Stimulated activated CD8-positive, alpha-beta memory T cell treated with anti-CD3 and anti-CD28 coated beads, Interleukin-12 subunit alpha, Interleukin-12 subunit beta, amount 100 ng/mL, for 1 hour (primary cell): ENCODE results near the gene DNLZ.

Source experiments
- DNase-seq: peaks from one replicate; pipeline ENCODE4 v3.0.0-alpha.2; 2020; ENCODE audit warnings: low read depth

DNLZ gene

DNA sequence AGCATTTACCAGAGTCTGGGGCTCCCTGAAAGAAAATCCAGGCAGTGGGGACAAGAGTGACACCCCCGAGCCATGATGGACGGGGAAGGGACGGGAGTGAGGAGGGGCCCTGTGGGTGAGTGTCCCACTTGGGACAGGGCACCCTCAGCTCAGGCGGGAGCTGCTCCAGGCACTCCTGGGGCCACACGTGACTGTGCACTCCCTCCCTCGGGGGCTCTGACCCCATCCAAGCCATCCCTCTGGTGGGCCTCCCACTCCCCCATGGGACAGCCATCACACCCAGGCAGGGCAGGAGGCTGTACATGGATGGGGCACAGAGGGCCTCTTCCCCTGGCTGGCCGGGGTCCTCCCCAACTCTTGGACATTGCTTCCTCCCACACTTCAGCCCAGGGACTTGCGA, 12.9 kb upstream of the DNLZ start:
- no peak for DNase-seq

DNA sequence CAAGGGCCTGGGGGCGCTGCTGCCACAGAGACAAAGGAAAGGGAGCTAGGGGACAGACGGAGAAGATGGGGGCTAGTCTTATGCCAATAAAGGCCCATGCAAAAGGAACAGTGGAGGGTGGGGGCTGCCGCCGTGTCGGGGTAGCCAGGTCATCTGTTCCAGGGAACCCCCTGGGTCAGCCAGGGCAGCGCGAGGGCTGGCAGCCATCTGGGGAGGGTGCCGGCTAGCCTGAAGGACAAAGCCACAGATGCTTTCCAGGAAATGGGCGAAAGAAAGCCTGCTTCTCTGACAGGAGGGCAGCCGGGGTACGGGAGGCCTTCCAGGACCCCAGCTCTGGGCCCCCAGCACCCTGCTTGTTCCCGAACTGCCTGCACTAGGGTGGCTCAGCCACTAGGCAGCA, 11.6 kb upstream of the DNLZ start:
- DNase-seq, result no peak

DNA sequence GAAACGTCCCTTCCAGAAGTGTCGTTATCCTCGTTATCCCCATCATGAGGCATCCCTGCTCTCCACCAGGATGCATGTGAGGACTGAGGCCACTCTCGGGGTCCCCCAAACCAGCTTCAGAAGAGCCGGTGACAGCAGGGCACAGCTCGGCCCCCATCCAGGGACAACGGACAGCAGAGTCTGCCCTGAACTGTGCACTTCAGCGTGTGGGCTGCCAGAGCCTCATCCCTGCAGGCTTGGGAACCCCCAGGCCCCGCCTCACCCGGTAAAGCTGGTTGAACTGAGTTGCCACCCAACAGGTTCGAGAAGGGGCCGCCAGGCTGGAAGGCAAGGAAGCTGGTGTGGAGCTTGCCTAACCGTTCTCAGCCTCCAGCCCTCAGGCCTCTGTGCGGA, 10.6 kb upstream of the DNLZ start:
- DNase-seq, result no peak

DNA sequence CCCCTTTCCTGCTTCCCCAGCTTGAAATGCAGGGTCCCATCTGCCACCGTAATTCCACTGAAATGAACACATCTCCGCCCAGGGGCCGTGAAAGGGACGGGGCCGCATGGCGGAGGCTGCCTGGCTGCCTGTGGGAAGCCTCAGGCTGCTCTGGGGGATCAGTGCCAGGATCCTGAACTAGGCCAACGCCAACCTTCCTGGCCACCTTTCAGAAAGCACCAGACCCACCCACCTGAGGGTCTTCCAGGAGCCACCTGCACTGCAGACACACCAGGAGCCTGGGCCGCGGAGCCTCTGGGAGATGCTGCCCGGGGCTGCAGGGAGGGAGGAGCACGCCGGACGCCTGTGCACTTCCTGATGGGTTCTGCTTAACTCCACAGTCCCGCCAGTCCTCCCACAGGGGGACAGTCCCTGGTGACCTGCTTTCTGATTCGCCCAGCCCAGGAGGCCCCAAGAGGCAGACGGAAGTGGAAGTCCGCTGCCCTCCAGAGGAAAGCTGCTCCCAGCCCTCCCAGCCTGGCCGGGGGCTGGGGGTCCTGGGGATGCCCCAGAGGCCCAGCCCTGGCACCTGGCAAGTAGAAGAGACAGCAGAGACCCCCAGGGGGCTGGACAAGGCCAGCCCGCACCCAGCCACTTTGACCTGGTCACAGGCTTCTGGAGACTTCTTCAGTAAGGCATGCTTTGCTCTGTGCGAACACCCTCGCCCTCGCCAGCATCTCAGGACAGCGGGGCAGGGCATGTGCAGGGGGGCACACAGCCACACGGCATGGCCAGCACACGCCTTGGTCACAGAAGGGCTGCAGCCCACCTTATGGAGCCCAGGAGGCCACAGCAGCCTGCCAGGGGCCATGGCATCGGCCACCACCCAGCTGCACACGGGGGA, 10.0 kb upstream of the DNLZ start, which contains the start of gene CARD9:
Gene CARD9 (minus strand): TSS at position 370 of the 883 bp plus-strand sequence. CDS start 1,591 bp downstream, outside the sequence.
- no peak for DNase-seq

DNA sequence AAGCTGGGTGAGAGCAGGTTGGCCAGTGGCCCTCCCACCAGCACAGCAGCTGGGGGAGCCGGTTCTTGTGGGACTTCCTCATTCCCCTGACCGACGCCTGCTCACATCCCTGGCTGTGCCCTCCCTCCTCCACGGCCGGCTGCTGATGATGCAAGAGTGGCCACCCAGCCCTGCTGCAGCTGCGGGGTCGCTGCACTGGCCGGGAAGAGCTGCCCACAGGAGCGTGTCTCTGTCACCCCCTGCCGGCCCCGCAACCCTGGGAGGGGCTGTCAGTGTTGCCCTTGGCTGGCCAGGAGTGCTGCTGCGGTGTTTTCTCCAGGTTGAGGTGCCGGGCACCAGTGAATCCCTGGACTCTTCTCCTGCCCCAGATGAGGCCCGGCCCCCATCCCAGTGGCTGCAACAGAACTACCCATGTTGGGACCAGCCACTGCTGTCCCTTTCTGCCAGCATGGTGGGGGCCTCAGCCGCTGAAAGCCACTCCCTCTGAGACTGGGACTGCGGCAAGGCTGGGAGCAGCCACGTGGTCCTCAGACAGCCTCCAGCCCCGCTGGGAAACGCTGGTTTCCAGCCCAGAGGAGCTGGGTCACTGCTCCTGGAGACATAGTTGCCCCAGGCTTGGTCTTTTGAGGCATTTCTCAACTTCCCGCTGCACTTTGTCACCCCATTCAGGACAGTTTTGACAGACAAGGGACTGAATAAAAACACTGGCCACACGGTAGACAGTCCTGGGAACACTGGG, 9.2 kb upstream of the DNLZ start:
- DNase-seq, result no peak

DNA sequence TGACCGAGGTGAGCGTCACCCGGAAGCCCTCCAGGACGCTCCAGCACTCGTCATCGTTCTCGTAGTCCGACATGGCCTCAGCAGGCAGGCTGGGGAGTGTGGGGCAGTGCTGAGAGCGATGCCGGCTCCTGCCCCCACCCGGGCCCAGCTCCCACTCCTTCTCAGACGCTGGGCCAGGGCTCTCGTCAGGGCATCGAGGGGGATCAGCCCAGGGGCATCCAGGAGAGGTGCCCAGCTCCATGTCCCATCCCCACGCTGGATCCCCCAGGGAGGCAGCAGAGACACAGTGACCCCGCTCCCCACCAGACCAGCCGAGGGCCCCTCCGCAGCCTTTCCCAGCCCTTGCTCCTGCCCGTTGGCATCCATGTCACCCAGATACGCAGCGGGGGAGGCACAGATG, 8.5 kb upstream of the DNLZ start:
- no peak for DNase-seq

DNA sequence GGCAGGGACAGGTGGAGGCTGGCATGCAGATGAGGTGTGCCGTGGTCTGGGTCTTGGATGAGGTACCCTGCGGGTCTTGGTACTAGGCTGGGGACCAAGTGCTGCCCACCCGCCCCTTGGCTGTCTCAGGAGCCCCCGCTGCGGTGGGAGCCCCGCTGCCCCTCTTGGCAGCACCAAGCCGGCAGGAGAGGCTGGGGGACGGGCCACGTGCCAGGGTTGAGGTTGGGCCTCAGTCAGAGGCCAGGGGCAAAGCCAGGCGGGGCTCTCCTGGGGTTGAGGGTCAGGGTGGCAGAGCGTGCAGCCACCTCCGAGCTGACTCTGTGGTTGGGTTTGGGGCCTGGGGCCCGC, 8.0 kb upstream of the DNLZ start:
- no peak for DNase-seq

DNA sequence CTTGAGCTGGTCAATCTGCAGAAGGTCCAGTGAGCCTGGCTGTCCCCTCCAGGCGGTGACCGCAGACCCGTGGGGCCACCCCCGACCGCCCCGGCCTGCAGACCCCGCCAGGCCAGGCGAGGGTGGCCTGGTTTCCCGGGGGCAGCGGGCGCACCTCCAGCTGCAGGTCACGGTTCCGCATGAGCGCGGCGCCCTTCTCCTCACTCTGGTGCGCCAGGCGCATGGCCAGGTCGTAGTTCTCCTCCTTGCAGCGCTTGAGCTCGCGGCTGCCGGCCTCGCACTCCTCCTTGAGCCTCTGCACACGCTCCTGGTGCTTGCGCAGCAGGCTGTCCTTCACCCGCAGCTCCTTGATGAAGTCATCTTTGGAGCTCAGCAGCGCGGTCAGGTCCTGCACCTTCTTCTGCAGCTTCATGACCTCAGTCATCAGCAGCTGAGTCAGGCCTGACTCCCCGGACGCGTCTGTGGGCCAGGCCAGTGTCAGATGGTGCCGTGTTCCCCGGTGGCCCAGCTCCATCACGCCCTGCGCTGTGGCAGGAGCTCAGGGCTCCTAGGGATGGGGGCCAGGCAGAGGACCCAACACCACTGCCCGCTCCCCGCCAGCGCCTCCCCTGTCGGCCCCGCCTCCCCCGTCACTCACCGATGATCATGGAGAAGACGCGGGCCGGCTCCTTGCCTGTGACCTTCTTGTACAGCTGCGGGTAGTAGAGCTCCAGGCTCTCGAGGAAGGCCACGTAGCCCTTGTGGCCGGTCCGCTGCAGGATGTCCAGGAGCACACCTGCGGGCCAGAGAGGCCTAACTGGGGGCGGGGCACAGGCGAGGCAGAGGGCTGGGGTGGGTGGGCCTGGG, 7.4 kb upstream of the DNLZ start:
- DNase-seq, result no peak

DNA sequence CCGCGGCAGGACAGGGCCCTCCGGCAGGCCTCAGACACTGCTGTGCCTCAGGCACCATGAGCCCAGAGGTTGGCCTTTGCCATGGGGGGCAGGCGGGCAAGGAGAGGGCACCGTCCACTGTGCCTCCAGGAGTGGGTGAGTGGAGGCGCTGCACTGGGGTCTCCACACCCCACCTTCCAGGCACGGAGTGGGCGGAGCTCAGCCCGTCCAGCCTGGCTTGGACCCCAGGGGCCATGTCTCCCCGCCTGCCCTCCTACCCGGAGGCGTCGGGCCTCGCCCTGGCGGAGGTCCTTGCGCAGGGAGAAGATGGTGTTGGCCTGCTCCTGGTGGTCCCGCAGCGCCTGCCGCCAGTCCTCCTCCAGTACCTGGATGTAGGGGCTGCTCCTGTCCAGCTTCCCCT, 6.5 kb upstream of the DNLZ start:
- no peak for DNase-seq

DNA sequence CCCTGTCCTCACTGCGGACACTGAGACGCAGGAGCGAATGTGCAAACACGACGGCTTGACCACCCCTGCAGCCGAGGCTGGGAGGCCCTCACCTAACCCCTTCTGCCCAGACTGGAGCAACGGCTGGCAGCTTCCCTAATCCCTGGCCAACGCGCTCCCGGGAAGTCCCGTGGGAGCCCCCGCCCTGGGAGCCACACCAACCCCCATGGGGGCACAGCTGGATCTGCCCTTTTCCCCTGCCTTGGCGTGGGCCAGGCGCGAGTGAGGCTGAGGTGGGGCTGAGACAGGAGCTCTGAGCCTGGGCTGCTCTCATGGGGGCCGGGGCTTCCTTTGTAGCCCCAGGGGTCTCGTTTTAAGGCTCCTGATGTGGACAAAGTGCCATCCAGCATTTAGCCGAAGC, 4.6 kb upstream of the DNLZ start:
- no peak for DNase-seq

DNA sequence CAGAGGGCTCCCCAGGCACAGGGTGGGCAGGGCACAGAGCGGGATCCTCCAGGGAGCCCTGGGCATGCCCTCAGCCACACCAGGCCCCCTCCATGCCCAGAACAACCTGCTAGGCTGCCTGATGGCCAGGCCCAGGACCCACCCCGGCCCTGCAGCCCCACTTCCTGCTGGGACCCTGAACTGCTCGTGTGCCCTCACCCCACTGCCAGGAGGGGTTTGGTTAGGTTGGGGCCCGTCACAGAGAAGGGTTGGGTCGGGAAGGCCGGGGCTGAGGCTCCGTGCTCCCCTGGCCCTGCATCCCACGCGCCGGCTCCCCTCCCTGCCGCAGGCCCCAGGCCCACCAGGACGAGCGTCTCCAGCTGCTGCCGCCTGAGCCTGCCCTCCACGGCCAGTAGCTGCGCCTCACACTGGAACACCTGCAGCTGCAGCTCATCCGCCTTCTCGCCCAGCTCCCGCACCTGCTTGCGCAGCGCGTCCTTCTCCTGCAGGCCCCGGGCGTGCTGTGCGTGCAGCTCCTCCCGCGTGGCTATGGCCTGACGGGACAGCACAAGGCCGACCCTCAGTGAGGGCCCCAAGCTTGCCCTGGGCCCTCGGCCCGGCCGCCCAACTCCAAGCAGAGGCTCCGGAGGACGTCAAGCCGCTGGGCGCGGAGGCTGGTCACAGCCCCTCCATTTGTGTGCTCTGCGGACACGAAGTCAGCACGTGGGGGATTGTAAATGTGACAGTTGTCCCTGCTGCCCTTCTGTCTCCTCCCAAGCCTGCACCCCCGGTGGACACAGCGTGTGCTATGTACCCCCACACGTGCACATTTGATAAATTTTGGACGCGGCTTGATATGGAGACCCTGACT, 4.0 kb upstream of the DNLZ start:
- no peak for DNase-seq

DNA sequence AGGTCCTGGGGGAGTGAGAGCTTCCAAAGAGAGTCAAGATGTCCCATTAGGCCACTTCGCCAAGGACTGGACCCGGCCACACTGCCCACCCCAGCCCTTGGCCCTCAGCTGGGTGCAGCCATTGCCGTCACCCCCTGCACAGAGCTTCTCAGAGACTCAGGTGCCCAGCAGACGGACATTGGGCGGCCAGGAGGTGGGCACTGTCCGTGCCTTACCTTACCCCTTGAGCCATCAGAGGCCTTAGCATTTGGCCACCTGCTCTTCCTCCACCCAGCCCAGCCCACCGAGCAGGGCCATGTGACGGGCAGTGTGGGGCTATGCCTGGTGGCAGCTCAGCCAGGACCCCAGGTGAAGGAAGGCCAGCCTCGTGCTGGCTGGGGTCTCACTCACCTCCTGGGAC, 3.3 kb upstream of the DNLZ start:
- DNase-seq, result no peak

DNA sequence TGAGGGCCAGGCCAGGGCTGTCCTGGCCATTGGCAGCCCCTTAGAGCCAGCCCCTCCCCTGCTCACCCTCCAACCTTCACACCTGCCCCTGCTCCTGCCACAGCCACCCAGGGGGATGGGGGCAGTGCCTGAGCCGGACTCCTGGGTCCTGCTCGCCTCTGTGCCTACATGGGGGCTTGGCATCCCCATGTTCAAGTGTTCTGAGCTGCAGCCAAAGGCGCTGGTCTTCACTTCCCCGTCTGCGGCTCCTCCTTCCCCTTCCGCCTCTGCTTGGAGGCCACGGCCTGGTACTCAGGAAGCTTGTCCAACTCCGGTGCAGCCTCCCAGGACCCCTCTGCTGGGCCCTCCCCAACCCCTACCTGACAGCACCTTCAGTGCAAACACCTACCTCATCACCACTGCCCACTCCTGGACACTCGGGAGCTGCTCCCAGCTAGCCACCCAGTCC, 2.3 kb upstream of the DNLZ start:
- no peak for DNase-seq

DNA sequence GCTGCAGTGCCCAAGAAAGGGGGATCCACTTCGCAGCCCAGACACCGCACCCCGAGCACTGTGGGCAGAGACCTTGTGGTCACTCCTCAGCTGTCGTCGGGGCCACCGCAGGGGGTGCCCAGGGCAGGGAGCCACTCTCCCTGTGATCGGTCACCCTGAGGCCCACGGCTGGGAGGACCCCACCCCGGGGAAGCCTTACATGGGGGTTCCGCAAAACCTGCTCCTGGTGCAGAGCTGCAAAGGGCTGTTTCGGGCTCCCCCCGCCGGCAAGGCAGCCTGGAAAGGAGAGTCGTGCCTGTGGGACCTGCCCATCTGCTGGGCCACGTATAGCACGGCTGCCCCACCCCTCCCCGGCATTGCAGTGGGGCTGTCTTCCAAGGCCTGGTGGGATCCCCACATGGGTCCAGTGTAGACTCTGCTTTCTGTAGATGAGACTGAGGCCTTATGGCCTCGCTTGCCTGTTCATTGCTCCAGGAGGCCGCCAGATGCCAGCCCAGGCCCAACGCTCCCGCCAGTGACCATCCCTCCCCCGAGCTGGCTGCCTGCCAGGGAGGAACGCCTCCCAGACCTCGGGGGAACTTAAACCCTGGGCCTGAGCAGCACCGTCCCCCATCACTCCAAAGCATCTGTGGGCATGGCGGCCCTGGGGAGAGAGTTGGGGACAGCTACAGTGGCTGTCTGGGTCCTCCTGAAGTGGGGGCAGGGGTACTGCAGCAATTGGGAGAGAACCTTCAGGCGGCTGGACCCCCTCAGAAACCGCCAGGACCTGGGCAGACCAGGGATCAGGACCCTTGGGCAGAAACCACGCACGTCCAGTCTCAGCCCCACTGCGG, 1.6 kb upstream of the DNLZ start:
- DNase-seq, result no peak

DNA sequence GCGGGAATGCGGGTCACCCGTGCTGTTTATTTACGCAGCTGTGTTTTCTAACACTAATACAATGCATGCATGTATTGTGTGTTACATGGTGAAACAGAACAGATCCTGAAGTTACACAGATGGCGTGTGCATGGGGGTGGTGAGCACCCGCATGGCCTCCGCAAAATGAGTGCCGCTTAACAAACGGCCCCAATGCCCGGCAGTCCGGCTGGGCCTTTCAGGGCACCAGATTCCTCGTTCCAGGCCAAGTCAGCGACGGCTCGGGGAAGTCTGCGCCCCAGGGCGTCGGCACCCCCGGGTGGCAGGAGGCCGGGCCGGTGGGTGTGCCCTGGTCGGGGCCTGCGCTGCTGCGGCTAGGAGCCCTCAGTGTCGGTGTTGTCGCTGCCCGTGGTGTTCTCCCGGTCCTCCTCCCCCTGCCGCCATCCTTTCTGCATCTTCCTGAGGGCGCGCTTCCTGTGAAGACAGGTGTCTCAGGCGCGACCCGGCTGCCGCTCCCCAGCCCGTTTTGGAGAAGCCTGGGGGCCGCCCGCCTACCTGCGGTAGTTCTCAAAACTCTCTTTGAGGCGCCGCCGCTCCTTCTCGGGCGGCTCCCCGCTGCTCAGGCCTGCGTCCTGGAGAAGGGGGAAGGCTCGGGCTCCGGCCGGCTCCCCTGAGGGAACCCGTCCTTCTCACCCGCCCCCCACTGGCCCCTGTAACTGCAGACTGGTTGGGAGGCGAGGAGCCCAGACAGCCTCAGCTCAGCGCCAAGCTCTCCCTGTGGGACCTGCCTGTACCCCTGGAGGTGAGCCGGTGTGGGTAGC, 605 bp upstream of the DNLZ start:
- DNase-seq, result no peak

DNA sequence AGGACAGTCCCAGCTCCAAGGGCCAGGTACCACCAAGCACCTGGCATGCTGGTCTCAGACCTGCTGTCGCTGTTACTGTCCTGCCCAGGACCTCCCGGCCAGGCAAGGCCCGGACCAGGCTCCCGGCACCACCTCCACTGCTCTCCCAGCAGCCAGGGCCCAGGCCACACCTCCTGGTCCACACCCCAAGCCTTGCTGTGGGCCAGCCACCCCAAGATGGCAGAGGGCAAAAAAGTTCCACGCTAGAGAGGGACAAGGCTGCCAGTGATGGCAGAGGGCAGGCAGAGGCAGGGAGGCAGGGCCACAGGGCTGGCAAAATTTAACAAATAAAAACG, 1.1 kb downstream of the DNLZ start:
- DNase-seq, result no peak

DNA sequence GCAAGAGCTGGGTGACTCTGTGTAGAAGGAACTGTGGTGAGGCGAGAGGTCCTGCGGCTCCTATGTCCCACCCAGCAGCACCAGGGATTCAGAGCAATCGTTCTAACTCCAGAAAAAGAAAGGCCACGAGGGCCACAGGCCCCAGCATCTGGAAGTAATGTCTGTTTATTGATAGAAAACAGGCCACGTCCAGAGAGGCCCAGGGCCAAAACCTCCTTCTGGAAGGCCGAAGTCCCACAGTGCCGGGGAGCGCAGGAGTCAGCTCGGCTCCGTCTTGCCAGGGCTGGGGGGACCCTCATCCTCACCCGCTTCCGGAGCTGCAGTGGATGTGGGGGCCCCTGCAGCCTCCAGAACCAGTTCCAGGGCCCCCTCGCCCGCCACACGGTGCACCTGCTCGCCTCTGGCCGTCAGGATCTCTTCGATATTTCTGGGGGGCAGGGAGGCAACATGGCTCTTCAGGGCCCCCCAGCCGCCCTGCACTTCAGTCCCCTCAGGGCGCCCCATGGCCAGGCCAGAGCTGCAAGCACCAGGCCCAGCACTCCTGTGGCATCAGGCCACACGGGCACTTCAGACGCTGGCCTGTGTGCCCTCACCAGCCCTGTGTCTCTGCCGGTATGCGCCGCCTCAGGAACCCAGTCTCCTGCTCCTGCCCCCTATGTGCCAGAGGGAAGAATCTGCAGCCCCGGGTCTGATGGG, 1.6 kb downstream of the DNLZ start:
- DNase-seq, result no peak

DNA sequence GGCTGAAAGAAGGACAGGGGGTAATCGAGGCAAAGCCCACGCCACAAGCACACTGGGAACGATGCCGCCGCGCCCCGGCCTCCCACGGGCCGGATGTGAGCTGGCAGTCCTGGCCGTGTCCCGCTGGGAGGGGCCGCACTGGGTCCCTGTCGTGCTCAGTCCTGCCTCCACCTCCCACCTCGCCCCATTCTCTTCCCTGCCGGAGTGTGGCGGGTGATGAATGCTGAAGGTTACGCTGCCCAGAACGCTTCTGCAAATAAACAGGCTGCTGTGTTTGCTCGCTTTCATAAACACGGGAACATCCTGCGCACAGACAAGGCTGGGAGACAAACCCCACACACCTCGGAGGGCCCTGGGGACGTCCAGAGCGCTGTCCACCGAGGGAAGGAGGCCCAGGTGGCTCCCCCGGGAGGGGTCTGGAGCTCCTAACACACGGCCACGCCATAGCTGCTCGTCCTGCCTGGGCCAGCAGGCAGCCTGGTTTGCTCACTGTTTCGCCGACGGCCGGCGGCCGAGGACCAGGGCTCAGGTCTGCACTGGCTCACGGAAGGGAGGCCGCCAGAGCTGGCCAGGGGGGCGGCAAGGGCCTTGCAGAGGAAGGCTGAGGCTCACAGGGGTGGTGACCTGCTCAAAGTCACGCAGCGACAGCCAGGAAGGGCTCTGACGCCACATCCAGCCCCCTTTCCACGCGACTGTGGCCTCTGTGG, 2.3 kb downstream of the DNLZ start:
- no peak for DNase-seq
